NCI-H524 (cell line): ENCODE results near the gene TGFBR2.

ENCODE experiments used
- DNase-seq, 2 experiments: peaks; one replicate each; lab custom pipeline; 2025; lab: John Stamatoyannopoulos, UW

TGFBR2 gene

GRCh38 chr3:30720586-30721313 lies 114.3 kb downstream of the TGFBR2 start:
- no peak for DNase-seq

GRCh38 chr3:30721314-30721634 lies 114.9 kb downstream of the TGFBR2 start:
- no peak for DNase-seq

- DNase-seq: no peak
Observed at GRCh38 chr3:30723211-30723610, 116.8 kb downstream of the TGFBR2 start.

GRCh38 chr3:30724863-30725262 lies 118.5 kb downstream of the TGFBR2 start:
- no peak for DNase-seq

GRCh38 chr3:30728143-30728542 lies 121.7 kb downstream of the TGFBR2 start:
- DNase-seq: no peak

GRCh38 chr3:30729512-30729911 lies 123.1 kb downstream of the TGFBR2 start:
- no peak for DNase-seq

GRCh38 chr3:30729936-30730335 lies 123.5 kb downstream of the TGFBR2 start:
- no peak for DNase-seq

GRCh38 chr3:30730967-30731366 lies 124.6 kb downstream of the TGFBR2 start:
- DNase-seq: no peak

- no peak for DNase-seq
Observed at GRCh38 chr3:30733209-30733608, 126.8 kb downstream of the TGFBR2 start.

- DNase-seq: no peak
Observed at GRCh38 chr3:30733696-30734095, 127.3 kb downstream of the TGFBR2 start.

- DNase-seq: no peak
Observed at GRCh38 chr3:30737743-30738499, 131.5 kb downstream of the TGFBR2 start.

- no peak for DNase-seq
Observed at GRCh38 chr3:30738605-30739004, 132.2 kb downstream of the TGFBR2 start.

GRCh38 chr3:30741889-30742288 lies 135.5 kb downstream of the TGFBR2 start:
- DNase-seq: no peak

GRCh38 chr3:30742796-30743619 lies 136.6 kb downstream of the TGFBR2 start:
- no peak for DNase-seq
